DMS 273 (cell line): ENCODE results near the gene MLLT1.
A peak's percentile ranks its signal among the peaks of the same experiment; 100 is the strongest.

Experiments
- DNase-seq: peaks from one replicate; lab custom pipeline; 2025; ENCODE audit not compliant: unreplicated experiment; lab: John Stamatoyannopoulos, UW

Gene MLLT1

DNA sequence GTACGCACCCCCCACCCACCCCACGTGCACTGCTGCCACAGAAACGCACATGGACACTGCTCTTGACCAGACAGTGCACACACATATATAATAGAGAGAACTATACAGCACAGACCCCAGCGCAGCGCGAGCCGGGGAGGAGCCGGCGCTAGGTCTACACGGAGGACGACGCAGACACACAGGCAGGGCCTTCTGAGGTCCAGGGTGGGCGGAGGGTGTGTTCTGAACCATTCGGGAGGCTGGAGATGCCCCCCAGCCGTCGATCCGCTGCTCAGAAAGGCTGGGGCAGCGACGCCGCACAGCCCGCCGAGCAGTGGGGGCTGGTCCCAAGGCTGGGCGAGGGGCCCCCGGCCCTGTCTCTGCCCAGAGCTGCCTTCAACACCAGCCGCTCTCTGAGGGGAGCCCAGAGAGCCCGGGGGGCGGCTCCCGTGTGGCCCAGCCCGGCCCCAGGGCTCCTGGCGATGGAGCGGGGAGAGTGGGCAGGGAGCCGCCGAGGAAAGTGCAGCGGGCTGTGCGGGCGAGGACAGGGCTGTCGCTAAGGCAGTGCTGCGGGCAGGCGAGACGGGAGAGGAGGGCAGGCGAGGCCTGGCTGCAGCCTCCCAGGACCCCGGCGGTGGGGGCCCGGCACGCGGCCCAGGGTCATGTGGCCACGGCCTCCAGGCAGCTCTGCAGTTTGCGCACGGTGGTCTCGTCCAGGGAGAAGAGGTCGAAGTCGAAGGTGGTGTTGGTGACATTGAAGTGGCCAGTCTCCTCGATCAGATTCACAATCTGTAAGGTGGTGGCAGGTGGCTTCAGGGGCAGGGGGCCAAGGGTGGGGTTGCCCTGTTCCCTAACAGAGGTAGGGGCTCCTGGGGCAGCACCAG lies 67.1 kb downstream of the MLLT1 start:
- no peak for DNase-seq

DNA sequence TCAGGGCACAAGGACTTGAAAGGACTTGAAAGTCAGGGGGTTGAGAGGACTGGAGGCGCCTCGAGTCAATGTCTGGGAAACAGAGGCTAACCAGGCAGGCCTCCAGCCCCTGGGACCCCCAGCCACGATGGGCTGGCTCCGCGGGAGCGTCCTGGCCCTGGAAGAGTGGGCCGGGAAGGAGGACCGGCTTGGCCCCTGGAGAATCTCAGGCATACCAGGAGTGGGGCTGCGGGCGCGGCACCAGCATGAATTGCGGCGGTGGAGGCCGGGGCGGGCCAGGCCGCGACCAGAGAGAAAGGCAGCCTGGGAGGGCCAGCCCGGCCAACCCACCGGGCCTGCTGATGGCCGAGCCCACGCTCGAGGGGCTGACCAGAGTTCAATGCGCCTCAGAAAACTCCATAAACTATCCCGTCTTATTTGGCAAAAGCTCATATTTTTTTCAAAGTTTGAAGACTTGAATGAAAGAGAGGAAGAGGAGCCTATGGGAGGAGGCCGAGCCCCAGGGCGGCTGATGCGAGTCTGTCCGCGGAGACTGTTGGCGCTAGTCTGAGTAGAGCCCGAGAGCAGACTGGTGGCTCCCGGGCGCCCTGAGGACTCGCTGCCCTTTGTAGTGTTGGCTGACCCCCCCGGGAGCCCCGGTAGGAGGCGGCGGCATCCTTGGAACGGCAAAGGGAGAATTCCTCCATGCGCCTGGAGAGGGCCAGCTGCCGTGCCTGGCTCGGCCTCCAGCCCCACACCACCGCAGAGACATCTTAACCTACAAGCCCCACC lies 68.0 kb downstream of the MLLT1 start:
- no peak for DNase-seq

DNA sequence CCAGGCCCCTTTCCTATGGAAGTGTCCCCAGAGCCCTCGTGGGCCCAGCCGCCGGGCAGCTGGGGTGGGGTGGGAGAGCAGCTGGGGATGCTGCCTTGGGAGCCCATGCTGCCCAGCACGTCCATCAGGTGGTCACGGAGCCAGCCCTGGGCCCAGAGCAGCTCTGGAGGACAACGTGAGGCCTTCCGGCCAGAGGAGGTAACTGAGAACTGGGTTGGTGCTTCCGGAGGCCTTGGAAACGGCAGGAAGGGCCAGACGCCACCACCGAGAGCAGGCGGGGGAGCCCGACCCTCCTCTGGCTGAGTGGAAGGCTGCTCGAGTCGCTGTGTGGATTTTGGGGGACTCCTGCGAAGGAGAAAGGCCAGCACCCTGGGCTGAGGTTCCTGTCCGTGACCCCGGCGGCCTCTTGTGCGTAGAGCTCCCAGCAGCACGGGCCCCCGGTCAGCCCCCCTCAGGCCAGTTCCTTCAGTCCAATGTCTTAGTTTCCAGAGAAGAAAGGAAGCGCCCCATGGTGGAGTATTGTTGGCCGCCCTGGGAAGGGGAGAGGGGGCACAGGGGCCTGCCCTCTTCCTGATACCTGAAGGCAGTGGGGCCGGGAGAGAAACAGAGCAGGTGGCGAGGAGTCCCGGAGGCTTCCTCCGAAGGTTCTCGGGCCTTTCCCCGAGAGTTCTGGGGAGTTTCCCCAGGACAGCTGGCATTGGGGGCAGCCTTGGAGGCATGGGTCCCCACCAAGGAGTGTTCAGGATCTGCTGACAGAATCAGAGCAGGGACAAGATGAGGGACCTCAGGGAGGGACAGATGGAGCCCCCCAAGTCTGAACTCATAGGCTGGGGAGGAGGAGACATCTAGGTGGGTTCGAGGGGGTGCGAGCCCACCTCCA lies 68.8 kb downstream of the MLLT1 start:
- no peak for DNase-seq

DNA sequence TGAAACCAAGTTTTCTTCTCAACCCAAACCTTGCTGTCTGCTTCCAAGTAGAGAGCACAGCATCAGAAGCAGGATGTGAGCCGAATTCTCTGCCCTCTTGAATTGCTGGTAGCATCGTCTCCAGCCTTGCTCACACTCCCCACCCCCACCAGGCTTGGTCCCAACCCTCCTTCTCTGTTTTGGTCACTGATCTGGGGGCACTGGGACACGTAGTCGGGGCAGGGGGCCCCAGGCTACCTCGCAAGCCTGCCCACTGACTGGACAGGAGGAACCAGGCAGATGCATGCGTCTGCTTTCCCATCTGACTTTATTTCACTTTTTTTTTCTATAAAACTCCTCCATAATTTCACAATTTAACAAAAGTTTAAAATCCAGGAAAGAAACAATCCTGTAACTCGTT lies 69.7 kb downstream of the MLLT1 start:
- DNase-seq, result no peak

DNA sequence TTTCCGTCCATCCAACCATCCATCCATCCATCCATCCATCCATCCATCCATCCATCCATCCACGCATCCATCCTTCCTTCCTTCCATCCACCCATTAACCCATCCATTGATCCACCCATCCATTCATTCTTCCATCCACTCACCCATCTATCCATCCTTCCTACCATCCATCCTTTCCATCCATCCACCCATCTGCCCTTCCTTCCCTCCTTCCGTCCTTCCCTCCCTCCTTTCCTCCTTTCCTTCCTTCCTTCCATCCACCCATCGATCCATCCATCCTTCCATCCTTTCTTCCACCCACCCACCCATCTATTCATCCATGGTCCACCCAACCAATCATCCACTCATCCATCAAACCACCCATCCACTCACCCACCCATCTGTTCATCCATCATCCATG lies 70.1 kb downstream of the MLLT1 start:
- no peak for DNase-seq

DNA sequence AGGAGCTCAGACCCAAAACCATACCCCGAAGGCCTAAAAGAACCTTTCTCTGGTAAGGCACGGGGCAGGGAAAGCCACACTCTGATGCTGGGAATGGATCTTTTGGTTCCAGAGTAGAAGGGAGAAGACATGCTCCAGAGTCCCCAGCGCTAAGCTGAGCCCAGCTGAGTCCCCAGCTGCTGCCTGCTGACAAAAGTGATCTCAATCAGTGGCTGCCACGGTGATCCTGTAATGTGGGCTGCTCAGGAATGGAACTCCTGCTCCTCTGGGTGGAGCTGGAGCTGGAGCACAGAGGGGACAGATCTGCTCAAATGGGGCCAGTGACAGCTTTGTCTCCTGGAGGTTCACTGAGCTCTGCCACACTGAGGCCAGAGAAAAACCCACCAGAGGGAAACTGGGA lies 70.5 kb downstream of the MLLT1 start:
- DNase-seq, result no peak

DNA sequence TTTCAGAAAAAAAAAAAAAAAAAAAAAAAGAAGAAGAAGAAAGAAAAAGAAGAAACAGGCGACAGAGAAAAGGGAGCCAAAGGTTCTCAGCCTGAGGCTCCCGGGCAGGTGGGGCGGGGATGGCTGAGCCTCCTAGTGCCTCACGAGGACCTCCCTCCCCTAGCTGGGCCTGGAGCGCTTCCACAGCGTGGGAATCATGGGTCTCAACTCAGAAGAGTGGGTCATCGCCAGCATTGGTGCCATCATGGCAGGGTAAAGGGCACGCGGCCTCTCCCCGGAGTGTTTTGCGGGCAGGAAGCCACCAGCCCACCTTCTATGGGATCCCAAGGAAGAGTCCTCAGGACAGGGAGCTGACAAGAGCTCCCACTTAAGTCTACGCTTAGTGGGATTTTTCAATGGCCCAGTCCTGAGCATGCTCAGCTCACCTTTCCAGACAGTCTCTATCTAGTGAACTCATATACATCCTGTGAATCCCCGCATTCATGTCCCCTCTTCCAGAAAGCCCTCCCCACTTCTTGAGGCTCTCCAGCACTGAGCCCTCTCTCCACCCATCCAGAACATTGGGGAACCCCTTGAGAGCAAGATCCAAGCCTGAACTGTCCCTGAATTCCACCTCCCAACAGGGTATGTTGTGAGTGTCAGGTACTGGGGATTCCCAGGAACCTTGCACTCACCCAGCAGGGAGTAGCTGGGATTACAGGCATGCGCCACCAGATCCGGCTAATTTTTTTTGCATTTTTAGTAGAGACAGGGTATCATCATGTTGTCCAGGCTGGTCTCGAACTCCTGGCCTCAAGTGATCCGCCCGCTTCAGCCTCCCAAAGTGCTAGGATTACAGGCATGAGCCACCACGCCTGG lies 74.7 kb downstream of the MLLT1 start:
- no peak for DNase-seq

DNA sequence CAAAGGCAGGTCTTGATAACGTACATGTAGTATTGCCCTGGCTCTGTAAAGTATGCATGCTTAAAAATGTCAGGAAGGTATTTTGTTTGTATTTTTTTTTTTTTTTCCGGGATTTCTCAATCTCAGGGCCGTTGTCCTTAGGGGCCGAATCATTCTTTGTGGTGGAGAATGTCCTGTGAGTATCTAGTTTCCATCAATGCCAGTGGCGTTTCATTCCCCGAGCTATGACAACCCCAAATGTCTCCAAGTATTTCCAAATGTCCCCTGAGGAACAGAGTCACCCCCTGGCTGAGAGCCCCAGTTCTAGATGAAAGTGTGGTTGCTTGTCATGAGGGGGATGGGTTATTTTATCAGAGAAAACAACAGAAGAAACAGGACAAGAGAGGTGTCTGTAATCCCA lies 75.6 kb downstream of the MLLT1 start:
- no peak for DNase-seq

DNA sequence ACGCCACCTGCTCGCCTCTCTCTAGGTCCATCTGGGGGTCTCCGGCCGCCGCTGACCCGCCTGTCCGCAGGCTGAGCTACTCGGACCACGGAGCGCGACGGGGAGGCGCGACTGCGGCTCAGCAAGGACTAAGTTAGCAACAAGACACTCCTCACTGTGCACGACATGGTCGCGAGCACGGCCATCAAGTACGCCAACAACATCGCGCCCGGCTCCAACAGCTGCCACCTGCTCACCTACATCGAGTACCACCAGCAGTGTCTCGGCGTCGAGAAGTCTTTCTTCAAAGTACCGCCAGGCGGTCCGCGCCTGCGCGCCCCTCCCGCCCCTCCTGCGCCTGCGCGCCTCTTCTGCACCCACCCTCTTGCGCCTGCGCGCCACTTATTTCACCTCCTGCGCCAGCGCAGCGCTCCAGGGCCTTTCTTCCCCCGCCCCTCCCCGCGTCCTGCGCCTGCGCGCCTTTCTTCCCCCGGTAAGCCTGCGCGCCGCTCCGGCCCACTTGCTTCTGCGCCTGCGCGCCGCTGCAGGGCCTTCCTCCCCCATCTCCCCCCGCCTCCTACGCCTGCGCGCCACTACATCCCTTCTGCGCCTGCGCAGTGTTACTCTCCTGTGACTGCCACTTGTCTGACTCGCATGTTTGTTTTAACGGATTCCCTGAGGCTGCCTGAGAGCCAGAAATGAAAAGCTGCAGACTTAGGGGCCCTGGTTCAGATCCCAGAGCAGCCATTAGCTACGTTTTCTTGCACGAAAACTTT lies 80.4 kb downstream of the MLLT1 start:
- DNase-seq, result peak; percentile 99

DNA sequence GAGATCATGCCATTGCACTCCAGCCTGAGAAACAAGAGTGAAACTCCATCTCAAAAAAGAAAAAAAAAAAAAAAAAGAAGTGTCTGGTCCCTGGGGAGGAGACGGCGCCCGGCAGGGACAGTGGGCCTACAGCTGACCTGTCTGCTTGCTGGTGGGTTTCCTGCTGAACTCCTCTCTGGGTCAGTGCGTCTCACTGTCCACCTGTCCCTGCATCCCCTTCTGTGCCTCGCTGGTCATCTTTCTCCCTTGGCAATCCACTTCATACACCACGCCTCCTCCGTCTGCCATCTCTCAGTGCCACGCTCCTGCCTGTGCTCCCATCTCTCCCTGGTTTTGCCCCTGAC lies 80.9 kb downstream of the MLLT1 start:
- DNase-seq, result peak; percentile 64

DNA sequence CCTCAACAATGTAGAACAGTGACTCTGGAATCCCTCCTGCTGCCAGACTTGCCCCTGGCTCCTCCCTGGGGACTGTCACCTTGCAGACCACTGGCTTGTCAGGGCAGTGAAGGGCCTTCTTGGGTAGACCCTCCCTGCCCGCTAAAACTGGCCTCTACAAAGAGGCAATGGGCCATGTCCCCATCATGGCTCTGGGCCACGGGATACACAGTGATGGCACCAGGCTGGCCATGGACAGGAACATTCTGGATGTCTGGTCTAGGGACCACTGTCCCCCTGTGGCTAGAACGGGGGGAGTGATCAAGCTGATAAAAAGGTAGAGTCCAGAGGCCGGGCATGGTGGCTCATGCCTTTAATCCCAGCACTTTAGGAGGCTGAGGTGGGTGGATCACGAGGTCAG lies 83.4 kb downstream of the MLLT1 start:
- no peak for DNase-seq

DNA sequence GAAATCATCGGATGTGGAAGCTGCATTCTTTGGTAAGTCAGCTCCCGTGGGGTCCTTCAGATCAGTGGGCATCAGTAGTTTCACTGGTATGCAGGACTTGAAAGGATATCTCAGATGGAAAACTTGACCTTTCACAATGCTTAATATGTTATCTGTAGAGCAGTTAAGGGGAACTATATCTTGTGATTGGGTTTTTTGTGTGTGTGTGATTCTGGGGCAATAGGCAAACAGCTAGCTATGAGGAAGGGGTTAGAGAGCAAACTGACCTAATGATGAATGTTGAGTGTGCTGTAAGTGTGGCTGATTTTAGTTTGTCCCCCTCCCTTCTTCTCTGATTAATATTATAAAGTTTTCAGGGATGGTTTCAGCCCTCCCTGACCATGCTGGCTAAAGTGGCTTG lies 91.0 kb downstream of the MLLT1 start:
- DNase-seq, result no peak

DNA sequence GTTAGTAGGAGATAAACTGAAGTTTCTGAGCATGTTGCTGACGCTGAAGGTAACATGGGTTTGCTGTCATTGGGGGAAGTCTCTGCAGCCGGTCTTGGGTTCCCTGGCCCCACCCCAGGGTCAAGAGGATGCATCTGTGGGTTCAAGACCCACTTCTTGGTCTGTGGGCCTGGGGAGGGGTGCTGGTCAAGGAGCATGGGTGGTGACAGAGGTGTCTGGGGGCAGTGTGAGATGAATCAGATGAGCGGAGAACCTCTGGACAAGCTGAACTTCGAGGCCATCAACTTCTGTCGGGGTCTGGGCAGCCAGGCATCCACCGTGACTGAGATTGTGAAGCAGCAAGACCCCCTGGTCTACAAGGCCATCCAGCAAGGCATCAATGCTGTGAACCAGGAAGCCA lies 92.4 kb downstream of the MLLT1 start:
- DNase-seq, result no peak

DNA sequence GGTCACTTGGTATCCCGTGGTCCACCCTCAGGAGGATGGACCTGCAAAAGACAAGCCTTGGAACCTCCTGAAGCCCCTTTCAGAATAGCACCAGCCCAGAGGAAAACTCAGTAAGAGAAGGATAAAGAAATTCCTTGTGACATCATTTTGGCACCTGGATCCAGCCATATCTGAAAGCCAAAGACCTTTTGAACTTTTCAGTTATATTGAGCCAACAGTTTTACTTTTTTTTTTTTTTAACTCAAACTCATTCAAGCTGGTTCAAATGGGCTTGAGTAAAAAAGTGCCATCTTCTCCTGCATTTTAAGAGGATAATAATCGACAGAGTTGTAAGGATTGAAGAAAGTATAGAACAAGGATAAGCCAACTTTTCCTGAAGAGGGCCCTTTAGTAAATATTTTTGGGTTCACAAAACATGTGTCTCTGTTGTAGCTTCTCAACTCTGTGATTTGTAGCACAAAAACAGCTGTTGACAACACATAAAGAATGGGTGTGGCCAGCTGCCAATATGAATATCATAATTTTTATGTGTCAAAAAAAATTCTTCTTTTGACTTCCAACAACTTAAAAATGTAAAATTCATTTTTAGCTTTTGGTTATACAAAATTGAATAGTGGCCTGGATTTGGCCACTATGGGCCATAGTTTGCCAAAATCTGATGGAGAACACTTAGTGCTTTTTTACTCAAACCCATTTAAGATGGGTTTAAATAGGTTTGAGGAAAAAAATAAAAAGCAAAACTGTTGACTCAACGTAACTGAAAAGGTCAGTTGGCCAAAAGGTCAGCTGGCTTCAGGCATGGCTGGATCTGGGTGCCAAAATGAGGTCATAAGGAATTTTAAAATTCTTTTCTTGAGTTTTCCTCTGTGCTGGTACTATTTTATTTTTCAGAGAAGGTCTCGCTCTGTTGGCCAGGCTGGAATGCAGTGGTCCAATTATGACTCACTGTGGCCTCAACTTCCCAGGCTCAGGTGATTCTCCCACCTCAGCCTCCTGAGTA lies 93.6 kb downstream of the MLLT1 start:
- no peak for DNase-seq

DNA sequence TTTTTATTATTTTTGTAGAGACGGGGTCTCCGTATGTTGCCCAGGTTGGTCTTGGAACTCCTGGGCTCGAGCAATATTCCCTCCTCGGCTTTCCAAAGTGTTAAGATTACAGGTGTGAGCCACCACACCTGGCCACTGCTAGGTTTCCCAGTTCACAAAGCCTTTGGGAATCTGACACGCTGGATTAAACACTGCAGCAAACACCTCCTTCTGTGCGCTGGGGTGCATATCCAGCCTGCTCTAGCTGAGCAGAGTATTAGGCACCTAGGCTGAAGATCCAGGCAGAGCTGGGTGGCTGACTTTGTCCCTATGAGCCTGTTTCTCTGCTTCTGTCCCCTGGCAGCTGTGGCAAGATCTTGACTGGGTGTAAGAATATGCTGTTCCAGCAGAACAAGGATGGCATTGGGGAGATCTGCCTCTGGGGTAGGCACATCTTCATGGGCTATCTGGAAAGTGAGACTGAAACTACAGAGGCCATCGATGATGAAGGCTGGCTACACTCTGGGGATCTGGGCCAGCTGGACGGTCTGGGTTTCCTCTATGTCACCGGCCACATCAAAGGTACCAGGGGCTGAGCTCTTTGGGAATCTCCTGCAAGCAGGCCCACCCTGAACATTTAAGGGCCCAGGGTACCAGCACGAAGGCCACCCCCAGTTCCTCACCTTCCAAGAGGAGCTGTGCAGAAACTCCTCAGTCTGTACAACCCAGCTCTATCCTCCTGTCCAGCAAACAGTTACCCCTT lies 94.5 kb downstream of the MLLT1 start:
- no peak for DNase-seq

DNA sequence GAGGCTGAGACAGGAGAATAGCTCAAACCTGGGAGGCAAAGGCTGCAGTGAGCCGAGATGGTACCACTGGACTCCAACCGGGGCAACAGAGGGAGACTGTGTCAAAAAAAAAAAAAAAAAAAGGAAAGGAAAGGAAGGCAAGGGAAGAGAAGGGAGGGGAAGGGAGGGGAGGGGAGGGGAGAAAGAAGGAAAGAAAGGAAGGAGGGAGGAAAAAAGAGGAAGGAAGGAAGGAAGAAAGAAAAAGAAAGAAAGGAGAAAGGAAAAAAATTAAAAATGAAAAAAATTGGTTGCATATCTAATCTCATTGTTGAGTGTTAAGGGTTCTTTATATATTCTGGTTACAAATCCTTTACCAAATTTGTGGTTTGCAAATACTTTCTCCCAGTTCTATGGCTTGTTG lies 98.7 kb downstream of the MLLT1 start:
- no peak for DNase-seq

DNA sequence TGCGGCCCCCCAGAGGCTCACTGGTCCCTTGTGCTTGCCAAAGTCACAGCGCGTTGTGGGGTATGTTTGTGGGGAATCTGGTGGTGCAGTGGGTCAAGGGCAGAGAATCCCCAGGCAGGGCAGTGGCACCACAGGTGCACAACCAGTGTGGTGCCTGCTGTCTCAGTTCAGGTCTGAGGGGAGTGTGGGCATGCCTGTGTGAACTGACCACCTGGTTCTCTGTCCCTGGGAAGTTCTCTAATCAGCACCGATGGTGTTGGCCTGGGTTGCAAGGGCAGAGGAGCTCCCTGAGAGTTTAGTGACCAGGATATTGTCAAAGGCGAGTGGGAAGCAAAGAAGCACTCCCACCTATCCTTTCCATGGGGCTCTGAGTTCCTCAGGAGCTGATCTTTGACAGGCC lies 106.6 kb downstream of the MLLT1 start:
- DNase-seq, result no peak
